ENCODE measurements around the gene DAW1.
A peak's percentile ranks its signal among the peaks of the same experiment; 100 is the strongest.

DNA sequence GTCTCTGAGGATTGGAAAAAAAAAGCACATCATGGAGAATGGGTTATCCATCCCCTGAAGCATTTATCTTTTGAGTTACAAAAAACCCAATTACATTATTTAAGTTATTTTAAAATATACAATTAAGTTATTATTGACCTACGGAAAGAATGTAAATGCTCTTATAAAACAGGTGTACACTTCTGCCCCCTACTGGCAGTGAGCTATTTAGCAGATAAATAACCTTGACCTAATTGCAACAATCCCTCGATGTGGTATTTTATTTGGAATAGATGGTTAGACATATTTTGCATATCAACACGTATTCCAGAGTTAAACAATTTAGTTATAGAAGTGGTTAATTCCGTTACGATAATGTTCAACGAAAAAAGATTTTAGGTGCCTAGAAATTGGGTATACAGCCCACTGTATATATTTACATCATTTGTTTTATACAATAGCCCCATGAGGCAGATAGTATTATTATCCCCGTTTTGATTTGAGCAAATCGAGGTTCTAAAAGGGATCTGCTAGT is 9.1 kb upstream of the DAW1 start:
- TF ChIP-seq, protein P1, sequence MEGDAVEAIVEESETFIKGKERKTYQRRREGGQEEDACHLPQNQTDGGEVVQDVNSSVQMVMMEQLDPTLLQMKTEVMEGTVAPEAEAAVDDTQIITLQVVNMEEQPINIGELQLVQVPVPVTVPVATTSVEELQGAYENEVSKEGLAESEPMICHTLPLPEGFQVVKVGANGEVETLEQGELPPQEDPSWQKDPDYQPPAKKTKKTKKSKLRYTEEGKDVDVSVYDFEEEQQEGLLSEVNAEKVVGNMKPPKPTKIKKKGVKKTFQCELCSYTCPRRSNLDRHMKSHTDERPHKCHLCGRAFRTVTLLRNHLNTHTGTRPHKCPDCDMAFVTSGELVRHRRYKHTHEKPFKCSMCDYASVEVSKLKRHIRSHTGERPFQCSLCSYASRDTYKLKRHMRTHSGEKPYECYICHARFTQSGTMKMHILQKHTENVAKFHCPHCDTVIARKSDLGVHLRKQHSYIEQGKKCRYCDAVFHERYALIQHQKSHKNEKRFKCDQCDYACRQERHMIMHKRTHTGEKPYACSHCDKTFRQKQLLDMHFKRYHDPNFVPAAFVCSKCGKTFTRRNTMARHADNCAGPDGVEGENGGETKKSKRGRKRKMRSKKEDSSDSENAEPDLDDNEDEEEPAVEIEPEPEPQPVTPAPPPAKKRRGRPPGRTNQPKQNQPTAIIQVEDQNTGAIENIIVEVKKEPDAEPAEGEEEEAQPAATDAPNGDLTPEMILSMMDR (IDR thresholded peaks at IDR 0.05; ENCODE audit: low read depth, low read length), result peak; percentile 52
- TF ChIP-seq EZH2phosphoT487 (IDR thresholded peaks at IDR 0.05; ENCODE audit: low read depth), result no peak
